WTC11 (cell line): ENCODE data around the gene MICA. TPM values are rescaled to one million over a fixed set of nuclear protein-coding genes. Genes with fewer than 3 reads are reported as not detected.

Experiments used
- ATAC-seq: fragments of 200-7000 bp; cut with Tn5 transposase; 2 replicates; pipeline ENCODE4 v1.10.0; 2021; ENCODE audit warnings: mild to moderate bottlenecking, moderate library complexity
- CTCF ChIA-PET: fragments of 300-600 bp; sonication (Branson Sonifier 250); formaldehyde crosslinking; loops from one replicate; lab custom pipeline; 2021; ENCODE audit warnings: antibody characterized with exemption; lab: Charles Lee
- POLR2A ChIA-PET: fragments of 350-600 bp; sonication (Branson Sonifier 250); formaldehyde crosslinking; loops from one replicate; lab custom pipeline; 2021; ENCODE audit warnings: antibody characterized with exemption; lab: Charles Lee
- DNase-seq: peaks from one replicate; pipeline ENCODE4 v3.0.0; 2021; ENCODE audit warnings: low spot score
- H3K27ac Mint-ChIP-seq: 2 replicates; pipeline ENCODE4 v1.8.0; 2021; ENCODE audit warnings: mixed read lengths
- H3K27me3 Mint-ChIP-seq: 2 replicates; pipeline ENCODE4 v1.8.0; 2021; ENCODE audit warnings: low read depth, mild to moderate bottlenecking, moderate library complexity, mixed read lengths
- H3K36me3 Mint-ChIP-seq: 2 replicates; pipeline ENCODE4 v1.8.0; 2021; ENCODE audit warnings: mixed read lengths
- H3K4me1 Mint-ChIP-seq: 2 replicates; pipeline ENCODE4 v1.8.0; 2022; ENCODE audit warnings: mixed read lengths
- H3K4me3 Mint-ChIP-seq: 2 replicates; pipeline ENCODE4 v1.8.0; 2021; ENCODE audit warnings: mild to moderate bottlenecking, moderate library complexity, mixed read lengths
- H3K9me3 Mint-ChIP-seq: 2 replicates; pipeline ENCODE4 v1.8.0; 2021; ENCODE audit warnings: mixed read lengths
- AR ChIP-seq: fragments of 250-450 bp; sonication (Bioruptor Pico); IDR thresholded peaks from 2 replicates; pipeline ENCODE4 v1.9.0; 2021; ENCODE audit warnings: mild to moderate bottlenecking
- ATF2 ChIP-seq: sonication (generic); formaldehyde crosslinking; IDR thresholded peaks from 2 replicates; pipeline ENCODE4 v1.8.1; 2022; ENCODE audit warnings: low read depth, missing genetic modification reagents, borderline replicate concordance
- ELF4 ChIP-seq: sonication (generic); formaldehyde crosslinking; IDR thresholded peaks from 2 replicates; pipeline ENCODE4 v1.8.1; 2022; ENCODE audit warnings: low read depth, mild to moderate bottlenecking, moderate library complexity, missing genetic modification reagents
- GRHL2 ChIP-seq: fragments of 250-450 bp; sonication (Bioruptor Pico); IDR thresholded peaks from 2 replicates; pipeline ENCODE4 v1.8.0; 2022; ENCODE audit warnings: mild to moderate bottlenecking, moderate library complexity; ENCODE audit not compliant: insufficient replicate concordance, severe bottlenecking
- HMGA2 ChIP-seq: fragments of 250-450 bp; sonication (Bioruptor Pico); IDR thresholded peaks from 2 replicates; pipeline ENCODE4 v1.4.0; 2021; ENCODE audit warnings: mild to moderate bottlenecking, moderate library complexity
- IRF1 ChIP-seq: sonication (generic); formaldehyde crosslinking; IDR thresholded peaks from 2 replicates; pipeline ENCODE4 v1.8.0; 2023; ENCODE audit warnings: missing genetic modification reagents
- NFE2L1 ChIP-seq: sonication (generic); formaldehyde crosslinking; IDR thresholded peaks from 2 replicates; pipeline ENCODE4 v1.8.1; 2023; ENCODE audit warnings: missing genetic modification reagents
- PREB ChIP-seq: sonication (generic); formaldehyde crosslinking; IDR thresholded peaks from 2 replicates; pipeline ENCODE4 v1.8.1; 2022; ENCODE audit warnings: mild to moderate bottlenecking, missing genetic modification reagents, moderate library complexity, borderline replicate concordance
- SMAD3 ChIP-seq: sonication (generic); formaldehyde crosslinking; IDR thresholded peaks from 2 replicates; pipeline ENCODE4 v1.8.0; 2022; ENCODE audit warnings: missing genetic modification reagents, mild to moderate bottlenecking, borderline replicate concordance
- SOX15 ChIP-seq: fragments of 250-450 bp; sonication (Bioruptor Pico); IDR thresholded peaks from 2 replicates; pipeline ENCODE4 v1.9.0; 2021; ENCODE audit warnings: mild to moderate bottlenecking
- TEAD4 ChIP-seq: sonication (generic); formaldehyde crosslinking; IDR thresholded peaks from 2 replicates; pipeline ENCODE4 v1.8.0; 2022; ENCODE audit warnings: mild to moderate bottlenecking, missing genetic modification reagents
- USF1 ChIP-seq: sonication (generic); formaldehyde crosslinking; IDR thresholded peaks from 2 replicates; pipeline ENCODE4 v1.8.0; 2022; ENCODE audit warnings: mild to moderate bottlenecking, missing genetic modification reagents
- ZNF416 ChIP-seq: fragments of 250-450 bp; sonication (Bioruptor Pico); IDR thresholded peaks from 2 replicates; pipeline ENCODE4 v1.9.0; 2021; ENCODE audit warnings: mild to moderate bottlenecking, inconsistent platforms
- total RNA-seq: library from RNA; stranded (reverse); gene quantifications from 3 replicates; pipeline ENCODE4 v1.2.3, GENCODE V29; 2021
- TF ChIP-seq, protein P1 (sequence below): sonication (generic); formaldehyde crosslinking; IDR thresholded peaks from 2 replicates; pipeline ENCODE4 v1.8.0; 2023; ENCODE audit warnings: mild to moderate bottlenecking, missing genetic modification reagents
- TF ChIP-seq, protein P2 (sequence below): fragments of 250-450 bp; sonication (Bioruptor Pico); conservative IDR thresholded peaks from 2 replicates; pipeline ENCODE4 v1.9.0; 2021; ENCODE audit warnings: mild to moderate bottlenecking
- TF ChIP-seq, protein P3 (sequence below): sonication (generic); formaldehyde crosslinking; IDR thresholded peaks from 2 replicates; pipeline ENCODE4 v1.8.1; 2023; ENCODE audit warnings: mild to moderate bottlenecking, missing genetic modification reagents
- TF ChIP-seq, protein P4 (sequence below): sonication (generic); formaldehyde crosslinking; IDR thresholded peaks from 2 replicates; pipeline ENCODE4 v1.8.1; 2022; ENCODE audit warnings: low read depth, mild to moderate bottlenecking, moderate library complexity, missing genetic modification reagents, borderline replicate concordance

Gene MICA
- total RNA-seq, 1 experiment from 2014 or later = 12.9 TPM

DNA sequence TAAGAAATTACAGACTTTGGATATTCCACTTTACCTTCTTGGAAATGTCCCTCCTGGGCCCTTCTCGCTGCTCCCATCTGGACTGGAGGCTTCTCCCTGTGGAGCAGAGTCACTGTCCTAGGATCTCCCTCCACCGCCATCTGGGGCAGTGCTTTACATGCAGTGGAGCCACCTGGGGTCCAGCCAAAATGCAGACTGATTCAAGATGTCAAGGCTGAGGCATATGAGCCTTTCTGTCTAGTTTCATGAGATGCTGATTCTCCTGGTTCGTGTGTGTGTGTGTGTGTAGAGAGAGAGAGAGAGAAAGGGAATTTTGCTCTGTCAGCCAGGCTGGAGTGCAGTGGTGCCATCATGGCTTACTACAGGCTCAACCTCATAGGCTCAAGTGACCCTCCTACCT is 14.9 kb downstream of the MICA start:
- no peaks in the 10 kb centered on the region for H3K4me1 Mint-ChIP-seq
- no peak overlapping the region for H3K27ac Mint-ChIP-seq
- H3K4me3 Mint-ChIP-seq = no peak overlapping the region
- CTCF ChIA-PET = no interaction called here
- H3K36me3 Mint-ChIP-seq = peaks cover 35% of the 10 kb centered on the region
- POLR2A ChIA-PET = no interaction called here
- ATAC-seq = no peak
- TF ChIP-seq, protein P1, sequence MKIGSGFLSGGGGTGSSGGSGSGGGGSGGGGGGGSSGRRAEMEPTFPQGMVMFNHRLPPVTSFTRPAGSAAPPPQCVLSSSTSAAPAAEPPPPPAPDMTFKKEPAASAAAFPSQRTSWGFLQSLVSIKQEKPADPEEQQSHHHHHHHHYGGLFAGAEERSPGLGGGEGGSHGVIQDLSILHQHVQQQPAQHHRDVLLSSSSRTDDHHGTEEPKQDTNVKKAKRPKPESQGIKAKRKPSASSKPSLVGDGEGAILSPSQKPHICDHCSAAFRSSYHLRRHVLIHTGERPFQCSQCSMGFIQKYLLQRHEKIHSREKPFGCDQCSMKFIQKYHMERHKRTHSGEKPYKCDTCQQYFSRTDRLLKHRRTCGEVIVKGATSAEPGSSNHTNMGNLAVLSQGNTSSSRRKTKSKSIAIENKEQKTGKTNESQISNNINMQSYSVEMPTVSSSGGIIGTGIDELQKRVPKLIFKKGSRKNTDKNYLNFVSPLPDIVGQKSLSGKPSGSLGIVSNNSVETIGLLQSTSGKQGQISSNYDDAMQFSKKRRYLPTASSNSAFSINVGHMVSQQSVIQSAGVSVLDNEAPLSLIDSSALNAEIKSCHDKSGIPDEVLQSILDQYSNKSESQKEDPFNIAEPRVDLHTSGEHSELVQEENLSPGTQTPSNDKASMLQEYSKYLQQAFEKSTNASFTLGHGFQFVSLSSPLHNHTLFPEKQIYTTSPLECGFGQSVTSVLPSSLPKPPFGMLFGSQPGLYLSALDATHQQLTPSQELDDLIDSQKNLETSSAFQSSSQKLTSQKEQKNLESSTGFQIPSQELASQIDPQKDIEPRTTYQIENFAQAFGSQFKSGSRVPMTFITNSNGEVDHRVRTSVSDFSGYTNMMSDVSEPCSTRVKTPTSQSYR (CRISPR knock-in tag) = no peak
- no peak for TF ChIP-seq USF1 (CRISPR knock-in tag)
- TF ChIP-seq, protein P2, sequence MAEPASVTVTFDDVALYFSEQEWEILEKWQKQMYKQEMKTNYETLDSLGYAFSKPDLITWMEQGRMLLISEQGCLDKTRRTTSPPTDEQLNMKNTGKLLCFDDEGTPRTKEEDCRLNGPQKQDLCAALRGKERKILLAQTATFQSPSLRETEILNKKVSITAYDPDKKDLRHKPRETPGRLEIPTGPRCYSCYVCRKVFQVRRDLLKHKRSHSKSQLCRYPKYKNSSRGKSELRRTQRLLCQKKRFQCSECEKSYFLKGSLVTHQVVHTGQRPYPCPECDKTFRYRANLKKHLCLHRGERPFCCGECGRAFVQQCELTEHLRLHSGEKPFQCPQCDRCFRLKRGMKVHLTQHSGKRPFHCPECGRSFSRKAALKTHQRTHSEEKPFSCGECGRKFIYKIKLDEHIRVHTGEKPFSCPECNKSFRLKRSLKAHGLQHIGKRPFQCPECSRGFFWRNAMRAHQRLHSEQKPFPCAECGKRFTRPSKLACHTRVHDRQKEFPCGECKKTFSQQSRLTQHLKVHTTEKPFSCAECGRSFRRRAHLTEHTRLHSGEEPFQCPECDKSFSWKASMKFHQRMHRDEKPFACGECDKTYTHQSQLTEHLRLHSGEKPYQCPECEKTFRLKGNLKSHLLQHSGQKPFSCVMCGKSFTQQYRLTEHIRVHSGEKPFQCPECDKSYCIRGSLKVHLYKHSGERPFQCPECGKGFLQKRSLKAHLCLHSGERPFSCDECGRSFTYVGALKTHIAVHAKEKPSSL = no peak
- TF ChIP-seq, protein P3, sequence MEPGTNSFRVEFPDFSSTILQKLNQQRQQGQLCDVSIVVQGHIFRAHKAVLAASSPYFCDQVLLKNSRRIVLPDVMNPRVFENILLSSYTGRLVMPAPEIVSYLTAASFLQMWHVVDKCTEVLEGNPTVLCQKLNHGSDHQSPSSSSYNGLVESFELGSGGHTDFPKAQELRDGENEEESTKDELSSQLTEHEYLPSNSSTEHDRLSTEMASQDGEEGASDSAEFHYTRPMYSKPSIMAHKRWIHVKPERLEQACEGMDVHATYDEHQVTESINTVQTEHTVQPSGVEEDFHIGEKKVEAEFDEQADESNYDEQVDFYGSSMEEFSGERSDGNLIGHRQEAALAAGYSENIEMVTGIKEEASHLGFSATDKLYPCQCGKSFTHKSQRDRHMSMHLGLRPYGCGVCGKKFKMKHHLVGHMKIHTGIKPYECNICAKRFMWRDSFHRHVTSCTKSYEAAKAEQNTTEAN (CRISPR knock-in tag) = no peak
- no peak for TF ChIP-seq NFE2L1
- TF ChIP-seq SOX15 (CRISPR knock-in tag) = no peak
- TF ChIP-seq TEAD4 = no peak
- TF ChIP-seq SMAD3 = no peak
- no peak for TF ChIP-seq ELF4 (CRISPR knock-in tag)
- TF ChIP-seq, all 79 proteins: peak for 0
- no peak for DNase-seq
- Mint-ChIP-seq H3K9me3 (no peaks in the 10 kb centered on the region; the same call in 1 of the 2 replicates), H3K27me3 (no peaks in the 10 kb centered on the region)

- CTCF ChIA-PET = no interaction called here
These were observed 16.4 kb downstream of the MICA start for GRCh38 chr6:31419842-31420241.

More at GRCh38 chr6:31419842-31420241, 16.4 kb downstream of the MICA start:
- Mint-ChIP-seq H3K36me3 (peaks cover 24% of the 10 kb centered on the region), H3K27me3 (no peaks in the 10 kb centered on the region), H3K9me3 (no peaks in the 10 kb centered on the region; the same call in 1 of the 2 replicates), H3K4me1 (no peaks in the 10 kb centered on the region), H3K4me3 (no peak overlapping the region), H3K27ac (no peak overlapping the region)
- TF ChIP-seq ZNF416 (CRISPR knock-in tag) = no peak
- no peak for TF ChIP-seq GRHL2
- TF ChIP-seq, protein P4, sequence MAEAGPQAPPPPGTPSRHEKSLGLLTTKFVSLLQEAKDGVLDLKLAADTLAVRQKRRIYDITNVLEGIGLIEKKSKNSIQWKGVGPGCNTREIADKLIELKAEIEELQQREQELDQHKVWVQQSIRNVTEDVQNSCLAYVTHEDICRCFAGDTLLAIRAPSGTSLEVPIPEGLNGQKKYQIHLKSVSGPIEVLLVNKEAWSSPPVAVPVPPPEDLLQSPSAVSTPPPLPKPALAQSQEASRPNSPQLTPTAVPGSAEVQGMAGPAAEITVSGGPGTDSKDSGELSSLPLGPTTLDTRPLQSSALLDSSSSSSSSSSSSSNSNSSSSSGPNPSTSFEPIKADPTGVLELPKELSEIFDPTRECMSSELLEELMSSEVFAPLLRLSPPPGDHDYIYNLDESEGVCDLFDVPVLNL (CRISPR knock-in tag) = no peak
- TF ChIP-seq, protein P1 (CRISPR knock-in tag) = no peak
- TF ChIP-seq PREB = no peak
- TF ChIP-seq ATF2 (CRISPR knock-in tag) = no peak
- no peak for TF ChIP-seq HMGA2 (CRISPR knock-in tag)
- no peak for TF ChIP-seq AR (CRISPR knock-in tag)
- TF ChIP-seq IRF1 (CRISPR knock-in tag) = no peak
- DNase-seq (no peak), ATAC-seq (no peak)
- POLR2A ChIA-PET = no interaction called here
